Heart right ventricle (tissue), 16 donors: Measurements from ENCODE around the gene AMFR. TPM values are rescaled to one million over a fixed set of nuclear protein-coding genes. Genes with fewer than 3 reads are reported as not detected.

ENCODE experiments used
- ATAC-seq, 8 donors: fragments of 200-7000 bp; cut with Tn5 transposase; one replicate each; pipeline ENCODE4 v1.9.1; 2020; ENCODE audit warnings: mild to moderate bottlenecking in 8 of 8, moderate library complexity in 8 of 8, moderate number of reproducible peaks in 1 of 8
- DNase-seq, 2 donors: peaks; one replicate each; pipeline ENCODE4 v3.0.0-alpha.2; 2020
- H3K27ac ChIP-seq, 10 donors: fragments of 200-600 bp; sonication (generic) in 2 of 10; one replicate each; pipeline versions ENCODE4 v1.5.0 to v1.8.0; 2020 to 2022; ENCODE audit warnings: mild to moderate bottlenecking in 3 of 10
- H3K27me3 ChIP-seq, 7 donors: fragments of 200-600 bp; one replicate each; pipeline ENCODE4 v1.8.0; 2021 to 2022; ENCODE audit warnings: mild to moderate bottlenecking in 2 of 7
- H3K36me3 ChIP-seq, 9 donors: fragments of 200-600 bp; sonication (generic) in 1 of 9; one replicate each; pipeline versions ENCODE4 v1.5.0 to v1.8.0; 2020 to 2022; ENCODE audit warnings: mild to moderate bottlenecking in 2 of 9
- H3K4me1 ChIP-seq, 9 donors: fragments of 200-600 bp; sonication (generic) in 1 of 9; one replicate each; pipeline versions ENCODE4 v1.5.0 to v1.8.0; 2020 to 2022; ENCODE audit warnings: mild to moderate bottlenecking in 4 of 9
- H3K4me3 ChIP-seq, 10 donors: fragments of 200-600 bp; sonication (generic) in 2 of 10; one replicate each; pipeline versions ENCODE4 v1.5.0 to v1.8.0; 2020 to 2022; ENCODE audit warnings: mild to moderate bottlenecking in 7 of 10, moderate library complexity in 2 of 10
- H3K9me3 ChIP-seq, 11 donors: fragments of 200-600 bp in 10 of 11; sonication (generic) in 2 of 11; one replicate each; pipeline versions ENCODE4 v1.5.0 to v1.8.0; 2013 to 2022; ENCODE audit warnings: mild to moderate bottlenecking in 2 of 11, control low read depth in 1 of 11, moderate library complexity in 1 of 11
- WGBS, 2 donors: extraction: QIAGEN DNeasy Blood & Tissue Kit; methylation state at CpG; one replicate each; pipeline ENCODE4 v1.1.7; 2013; ENCODE audit warnings: inconsistent platforms in 1 of 2; 5-methylcytosine and 5-hydroxymethylcytosine counted together
- intact Hi-C, 10 donors: fragments of 100-400 bp; cut with DNase I; formaldehyde crosslinking; loops; one replicate each; pipeline versions ENCODE4 v1.11.1 to v1.14.2; 2022
- polyA plus RNA-seq, 2 donors: library from polyadenylated mRNA; stranded (reverse); fragments of 200-250 nt; gene quantifications; one replicate each; pipeline ENCODE4 v1.2.3, GENCODE V29; 2013
- total RNA-seq, 10 donors: library from RNA; stranded (reverse); fragmentation: NEBNext Ultra II Directional in 3 of 10; extraction: Animal tissue kit (Norgen Biotek cat#: 25700) in 3 of 10; gene quantifications; one replicate each; pipeline versions ENCODE4 v1.2.1 to v1.2.4, GENCODE V29; 2021 to 2023
- TF ChIP-seq, protein P1 (sequence below), 9 donors: fragments of 200-600 bp; sonication (generic) in 2 of 9; IDR thresholded peaks; one replicate each; pipeline versions ENCODE4 v1.5.0 to v1.8.0; 2021 to 2022; ENCODE audit warnings: antibody characterized with exemption in 9 of 9, mild to moderate bottlenecking in 5 of 9, moderate library complexity in 1 of 9
- donor health status: Arrhythmogenic right ventricular cardiomyopathy.
- donor health status: ischemic (EF 13 %, LVEDD 7.1; RV severe dilation, severe dysfunction).
- donor health status: healthy with polysubstance abuse.
- donor health status: DM: no; HTN: yes; CAD: no.
- donor health status: DM: no; HTN: no; CAD: no.
- donor health status: ischemic (EF 25% LVEDD 6.9; RV normal size, moderate dysfunction).
- donor health status: ischemic (EF 25% LVEDD 5.7; RV mildly dilated, moderate dysfunction).
- donor health status: healthy.
- donor health status: DM: yes; HTN: yes; CAD: no.
- donor health status: Ischemic cardiomyopathy.
- donor health status: ischemic (EF 35%, LVEDD 5.7; RV mildly dilated, moderate dysfunction).
- donor health status: nonischemic (EF 11% LVEDD 7.7; RV severe dilation, severe dysfunction).
- donor health status: DM: yes; HTN: yes; CAD: no.
- donor health status: PGD.
- donor health status: ischemic (EF 29% LVEDD 5.4; RV normal size, mild dysfunction).
- donor health status: nonischemic (EF 23%, LVEDD 6.1; RV moderate dilation, normal function).

AMFR gene
- total and polyA plus RNA-seq, 12 donors, result 18.1 to 87.9 (median 65.9) TPM

DNA sequence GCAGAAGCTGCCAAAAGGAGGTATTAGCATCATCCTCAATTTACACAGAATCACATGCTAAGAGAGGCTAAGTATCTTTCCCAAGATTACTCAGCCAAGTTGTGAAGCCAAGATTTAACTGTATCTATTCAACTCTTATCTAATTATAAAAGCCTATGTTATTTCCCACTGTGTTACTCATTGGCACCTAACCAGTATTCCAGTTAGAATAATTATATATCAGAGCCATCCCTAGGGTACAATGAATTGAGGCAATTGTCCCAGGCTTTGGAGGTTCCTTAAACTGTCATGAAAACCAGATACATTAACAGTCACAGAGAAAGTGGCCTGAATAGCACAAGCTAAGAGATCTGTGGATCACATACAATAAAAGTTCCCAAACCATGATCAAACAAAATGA is 10.9 kb upstream of the AMFR start:
- no peak overlapping the region for H3K27ac ChIP-seq

DNA sequence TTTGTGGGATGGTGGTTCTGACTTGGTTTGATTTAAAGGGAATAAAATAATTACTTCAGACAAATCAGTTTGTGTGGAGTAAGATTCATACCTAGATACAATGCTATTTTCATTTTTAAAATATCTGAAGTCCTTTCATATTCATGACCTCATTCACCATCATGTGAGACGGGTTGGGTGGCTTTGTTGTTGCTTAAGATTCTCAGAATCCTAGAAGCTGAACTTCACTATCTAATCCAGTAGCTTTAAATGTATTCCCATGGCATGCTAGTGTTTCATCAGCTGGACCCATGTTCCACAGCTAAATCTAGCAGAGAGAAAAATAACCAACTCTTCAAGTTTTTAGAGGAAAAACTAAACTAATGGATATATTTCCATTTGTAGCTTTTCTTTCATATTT is 2.7 kb upstream of the AMFR start:
- 62 to 74% methylated on average over 1 of the region's 1 CpG for WGBS, 2 donors
- H3K4me3 ChIP-seq, result no peak overlapping the region
- no peak for ATAC-seq
- H3K27ac ChIP-seq, result peak overlapping the region in 2 of 10 donors; percentile 18 to 23
- peaks cover 3 to 19% (median 11%) of the 10 kb centered on the region in 9 donors for H3K4me1 ChIP-seq
- H3K27me3 ChIP-seq, result no peaks in the 10 kb centered on the region
- peaks cover 0 to 42% (median 5%) of the 10 kb centered on the region in 9 donors for H3K36me3 ChIP-seq
- no peaks in the 10 kb centered on the region for H3K9me3 ChIP-seq
- intact Hi-C loops, result no loop called here
- TF ChIP-seq, protein P1, sequence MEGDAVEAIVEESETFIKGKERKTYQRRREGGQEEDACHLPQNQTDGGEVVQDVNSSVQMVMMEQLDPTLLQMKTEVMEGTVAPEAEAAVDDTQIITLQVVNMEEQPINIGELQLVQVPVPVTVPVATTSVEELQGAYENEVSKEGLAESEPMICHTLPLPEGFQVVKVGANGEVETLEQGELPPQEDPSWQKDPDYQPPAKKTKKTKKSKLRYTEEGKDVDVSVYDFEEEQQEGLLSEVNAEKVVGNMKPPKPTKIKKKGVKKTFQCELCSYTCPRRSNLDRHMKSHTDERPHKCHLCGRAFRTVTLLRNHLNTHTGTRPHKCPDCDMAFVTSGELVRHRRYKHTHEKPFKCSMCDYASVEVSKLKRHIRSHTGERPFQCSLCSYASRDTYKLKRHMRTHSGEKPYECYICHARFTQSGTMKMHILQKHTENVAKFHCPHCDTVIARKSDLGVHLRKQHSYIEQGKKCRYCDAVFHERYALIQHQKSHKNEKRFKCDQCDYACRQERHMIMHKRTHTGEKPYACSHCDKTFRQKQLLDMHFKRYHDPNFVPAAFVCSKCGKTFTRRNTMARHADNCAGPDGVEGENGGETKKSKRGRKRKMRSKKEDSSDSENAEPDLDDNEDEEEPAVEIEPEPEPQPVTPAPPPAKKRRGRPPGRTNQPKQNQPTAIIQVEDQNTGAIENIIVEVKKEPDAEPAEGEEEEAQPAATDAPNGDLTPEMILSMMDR (IDR thresholded peaks at IDR 0.05), result no peak
- DNase-seq, result no peak

More for the DNA sequence above, 10.9 kb upstream of the AMFR start:
- H3K9me3 ChIP-seq, result no peaks in the 10 kb centered on the region
- ATAC-seq (no peak), DNase-seq (no peak)
- TF ChIP-seq, protein P1 (IDR thresholded peaks at IDR 0.05), result no peak
- intact Hi-C loops, result no loop called here
- peaks cover 0 to 7% (median 0%) of the 10 kb centered on the region in 9 donors for H3K4me1 ChIP-seq
- H3K27me3 ChIP-seq, result no peaks in the 10 kb centered on the region
- peaks cover 0 to 98% (median 26%) of the 10 kb centered on the region in 9 donors for H3K36me3 ChIP-seq
- no peak overlapping the region for H3K4me3 ChIP-seq

DNA sequence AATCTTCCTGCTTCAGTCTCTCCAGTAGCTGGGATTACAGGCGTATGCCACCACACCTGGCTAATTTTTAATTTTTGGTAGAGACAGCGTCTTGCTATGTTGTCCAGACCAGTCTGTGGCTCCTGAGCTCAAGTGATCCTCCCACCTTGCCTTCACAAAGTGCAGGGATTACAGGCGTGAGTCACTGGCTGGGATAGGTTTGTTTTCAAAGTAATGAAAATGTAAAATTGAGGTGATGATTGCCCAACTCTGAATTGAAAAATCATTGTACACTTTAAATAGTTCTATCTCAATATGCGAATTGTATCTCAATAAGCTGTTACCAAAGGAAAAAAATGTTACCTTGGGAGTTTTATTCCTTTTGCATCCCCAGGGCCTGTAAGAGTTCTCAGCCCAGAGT is 1.2 kb upstream of the AMFR start:
- no peaks in the 10 kb centered on the region for H3K9me3 ChIP-seq
- DNase-seq (no peak), ATAC-seq (no peak)
- intact Hi-C loops, result no loop called here
- peaks cover 3 to 33% (median 25%) of the 10 kb centered on the region in 9 donors for H3K4me1 ChIP-seq
- peaks cover 0 to 27% (median 0%) of the 10 kb centered on the region in 9 donors for H3K36me3 ChIP-seq
- no peak overlapping the region for H3K4me3 ChIP-seq
- TF ChIP-seq, protein P1 (IDR thresholded peaks at IDR 0.05), result no peak
- peak overlapping the region in 1 of 10 donors; percentile 88 for H3K27ac ChIP-seq
- WGBS, 2 donors, result 91 to 95% methylated on average over 4 of the region's 4 CpGs
- H3K27me3 ChIP-seq, result no peaks in the 10 kb centered on the region

DNA sequence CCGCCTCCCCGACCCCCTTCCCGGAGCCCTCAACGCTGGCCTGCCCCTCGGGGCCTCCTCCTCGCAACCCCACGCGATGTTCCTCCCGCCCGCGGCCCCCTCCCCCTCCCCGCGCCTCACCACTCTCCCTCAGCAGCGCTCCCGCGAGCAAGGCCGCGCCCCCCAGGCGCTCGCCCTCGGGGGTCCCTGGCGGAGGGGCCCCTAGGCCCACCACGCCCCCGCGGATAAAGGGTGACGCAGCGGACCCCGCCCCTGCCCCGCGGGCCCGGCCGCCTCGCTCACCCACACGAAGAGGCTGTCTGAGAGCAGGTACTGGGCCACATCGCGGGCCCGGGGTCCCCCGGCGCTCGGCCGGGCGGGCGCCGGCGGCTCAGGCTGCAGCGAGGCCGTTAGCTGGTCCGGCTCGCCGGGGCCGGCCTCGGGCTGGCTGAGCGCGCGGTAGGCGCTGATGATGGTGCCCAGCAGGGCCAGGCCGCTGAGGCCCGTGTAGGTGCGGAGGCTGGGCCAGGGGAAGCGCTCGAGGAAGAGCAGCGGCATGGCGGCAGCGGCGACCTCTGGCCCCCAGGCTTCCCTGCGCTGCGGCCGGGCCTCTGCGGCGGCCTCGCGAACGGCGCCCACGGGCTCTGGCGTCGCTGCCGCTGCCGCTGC is 430 bp downstream of the AMFR start:
- H3K4me3 ChIP-seq, result peak overlapping the region; percentile 37 to 89 (median 79)
- ATAC-seq, result peak; percentile 32 to 71 (median 42)
- peak; percentile 17 to 37 for DNase-seq
- peaks cover 0 to 10% (median 0%) of the 10 kb centered on the region in 9 donors for H3K36me3 ChIP-seq
- 0 to 1% methylated on average over 63 to 79 of the region's 79 CpGs for WGBS, 2 donors
- H3K4me1 ChIP-seq, result peaks cover 3 to 46% (median 27%) of the 10 kb centered on the region in 9 donors
- peak overlapping the region; percentile 41 to 91 (median 89) for H3K27ac ChIP-seq
- H3K9me3 ChIP-seq, result no peaks in the 10 kb centered on the region
- intact Hi-C loops, result loop anchor here in 2 of 10 donors (1.0 to 2.0 kb wide), 2 partner anchors 26 to 27 kb away; partner anchors contain the start of genes NUDT21 (in 1 of the 2) and OGFOD1 (in 1 of the 2)
- H3K27me3 ChIP-seq, result no peaks in the 10 kb centered on the region
- TF ChIP-seq, protein P1 (IDR thresholded peaks at IDR 0.05), result no peak
